OCI-LY3 (cell line): Measurements from ENCODE around the gene PCDHGB4.

Experiments used
- CTCF ChIP-seq: fragments of 200-600, 300-600 bp; sonication (generic); IDR thresholded peaks from 2 replicates; pipeline ENCODE4 v1.5.1; 2014; ENCODE audit warnings: antibody characterized with exemption, low read length, low read depth
- EZH2phosphoT487 ChIP-seq: fragments of 200-600 bp; shearing (Covaris generic); IDR thresholded peaks from 2 replicates; pipeline ENCODE4 v1.6.1; 2018; ENCODE audit warnings: antibody characterized with exemption, mixed run types, low read depth

- TF ChIP-seq CTCF (no peak), EZH2phosphoT487 (no peak)
Measured at GRCh38 chr5:141402553-141403243, 15.2 kb downstream of the PCDHGB4 start, which contains the start of gene PCDHGA9.
